ENCODE results near the gene TTLL7.
A peak's percentile ranks its signal among the peaks of the same experiment; 100 is the strongest.

TTLL7 gene

DNA sequence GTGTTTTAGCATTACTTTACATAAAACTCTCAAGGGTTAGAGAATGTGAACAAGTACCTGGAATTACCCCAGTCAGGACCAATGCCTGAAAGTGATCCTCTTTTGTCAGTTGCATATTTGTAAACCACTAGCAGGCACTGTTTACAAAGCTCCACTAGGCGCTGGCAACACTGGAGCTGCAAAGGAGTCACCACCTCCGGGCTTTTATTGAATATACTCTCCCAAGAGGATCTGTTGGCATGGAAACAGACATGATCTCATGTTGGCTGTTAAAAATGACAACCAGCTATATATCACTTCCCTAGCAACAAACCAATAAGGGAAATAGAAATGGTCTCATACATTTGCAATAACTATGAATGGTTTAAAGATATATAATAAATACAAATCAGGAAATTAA is 116.0 kb downstream of the TTLL7 start:
- DNase-seq (ENCODE audit: low read depth in 2 of 3, low spot score in 1 of 3): no peak

DNA sequence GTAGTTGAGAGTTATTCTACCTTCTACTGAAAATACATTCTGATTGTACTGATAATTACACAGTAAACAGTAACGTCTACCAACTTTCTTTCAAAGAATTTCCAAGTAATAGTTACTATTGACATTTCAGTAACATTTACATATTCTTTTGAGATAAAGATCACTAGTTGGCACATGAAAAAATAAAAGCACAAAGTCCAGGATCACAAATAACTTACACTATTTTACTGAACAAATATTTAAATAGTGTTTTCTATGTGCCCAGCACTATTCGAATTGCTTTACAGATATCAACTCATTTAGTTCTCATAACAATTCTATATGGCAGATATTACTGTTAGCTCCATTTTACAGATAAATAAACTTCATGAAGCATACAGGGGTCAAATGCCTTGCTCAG is 126.4 kb downstream of the TTLL7 start:
- no peak for DNase-seq (ENCODE audit: low read depth in 2 of 3, low spot score in 1 of 3)

DNA sequence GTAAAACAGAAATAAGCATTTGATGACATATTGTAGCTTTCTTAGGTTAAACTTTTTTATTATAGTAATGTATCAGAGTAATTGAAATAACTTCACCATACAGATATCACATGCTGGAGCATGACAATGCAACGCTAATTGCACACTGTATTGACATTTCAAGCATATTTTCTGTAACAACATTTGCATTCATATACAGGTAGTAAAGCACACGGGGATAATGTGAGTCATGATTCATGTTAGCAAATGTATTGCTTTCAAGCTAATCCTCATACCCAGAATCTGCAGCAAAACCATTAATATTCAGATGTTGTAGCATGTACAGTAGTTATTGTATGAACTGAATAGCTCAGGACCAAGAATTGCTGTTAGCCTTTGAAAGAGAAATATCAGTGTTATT is 133.9 kb downstream of the TTLL7 start:
- no peak for DNase-seq (ENCODE audit: low read depth in 2 of 3, low spot score in 1 of 3)

DNA sequence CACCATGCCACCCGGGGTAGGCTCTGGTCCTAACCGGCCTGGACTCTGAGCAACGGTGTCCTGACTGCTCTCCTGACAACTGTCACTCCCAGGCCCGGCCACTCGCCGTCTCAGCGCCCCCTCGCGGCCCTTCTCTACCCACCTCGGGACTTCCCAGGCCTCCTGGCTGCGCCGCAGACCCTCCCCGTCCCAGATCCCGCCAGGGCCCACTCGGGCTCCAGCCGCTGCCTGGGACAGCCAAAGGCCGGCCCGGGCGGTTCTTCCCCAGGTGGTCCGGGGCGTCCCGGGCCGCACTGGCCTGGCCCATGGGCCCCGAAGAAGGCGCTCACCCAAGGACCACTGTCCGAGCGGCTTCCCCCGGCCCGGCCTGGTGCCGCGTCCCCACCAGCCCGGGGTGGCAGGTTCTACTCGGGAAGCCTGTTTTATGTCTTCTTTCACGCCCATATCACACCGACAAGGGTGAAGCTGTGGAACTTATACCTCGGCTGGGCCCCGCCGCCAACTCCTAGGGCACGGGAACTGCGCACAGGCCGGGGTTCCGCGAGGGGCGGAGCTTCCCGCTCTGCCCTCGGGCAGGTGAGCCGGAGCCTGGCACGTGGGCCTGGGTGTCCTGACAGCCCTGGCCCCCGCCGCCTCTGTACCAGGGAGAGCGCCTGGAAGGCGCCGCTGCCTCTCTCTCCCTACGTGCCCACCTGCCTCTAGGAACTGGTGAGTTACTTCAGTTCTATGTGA is 138.3 kb downstream of the TTLL7 start:
- peak; percentile 60 to 72 (median 68) for DNase-seq (ENCODE audit: low read depth in 2 of 3, low spot score in 1 of 3)

DNA sequence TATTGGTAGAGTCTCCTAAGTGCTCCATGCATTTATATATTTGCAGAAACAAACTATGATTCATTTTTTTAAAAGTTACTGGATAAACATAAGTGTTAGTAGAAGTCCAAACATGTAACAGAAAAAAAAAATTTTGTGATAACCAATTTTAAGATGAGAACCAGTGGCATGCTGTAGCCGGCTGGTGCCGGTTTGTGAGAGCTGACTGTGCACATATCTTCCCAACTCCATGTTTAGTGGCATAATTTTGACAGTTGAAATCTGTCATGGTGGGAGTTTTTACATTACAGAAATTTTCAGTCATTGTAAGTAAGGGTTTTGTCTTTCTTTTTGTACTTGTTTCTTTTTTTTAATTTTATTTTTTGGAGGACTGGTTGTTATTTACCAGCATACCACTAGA is 141.2 kb downstream of the TTLL7 start:
- no peak for DNase-seq (ENCODE audit: low read depth in 2 of 3, low spot score in 1 of 3)

DNA sequence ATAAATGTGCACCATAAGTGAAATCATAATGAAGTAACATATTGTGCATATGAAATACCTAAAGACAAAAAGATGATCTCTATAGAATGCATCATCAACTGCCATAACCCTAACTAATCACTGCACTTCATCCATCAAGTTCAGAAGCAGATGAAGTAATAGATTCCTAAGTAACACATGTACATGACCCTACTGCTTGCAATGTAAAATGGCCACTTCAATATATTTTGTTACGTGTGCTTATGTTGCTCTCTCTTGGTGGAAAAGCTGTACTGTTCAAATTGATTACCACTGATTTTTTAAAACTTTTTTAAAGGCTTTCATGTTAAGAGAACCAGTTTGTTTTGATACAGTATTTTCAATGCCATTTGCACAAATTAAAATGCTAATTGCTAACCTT is 141.8 kb downstream of the TTLL7 start:
- DNase-seq (ENCODE audit: low read depth in 2 of 3, low spot score in 1 of 3): no peak

DNA sequence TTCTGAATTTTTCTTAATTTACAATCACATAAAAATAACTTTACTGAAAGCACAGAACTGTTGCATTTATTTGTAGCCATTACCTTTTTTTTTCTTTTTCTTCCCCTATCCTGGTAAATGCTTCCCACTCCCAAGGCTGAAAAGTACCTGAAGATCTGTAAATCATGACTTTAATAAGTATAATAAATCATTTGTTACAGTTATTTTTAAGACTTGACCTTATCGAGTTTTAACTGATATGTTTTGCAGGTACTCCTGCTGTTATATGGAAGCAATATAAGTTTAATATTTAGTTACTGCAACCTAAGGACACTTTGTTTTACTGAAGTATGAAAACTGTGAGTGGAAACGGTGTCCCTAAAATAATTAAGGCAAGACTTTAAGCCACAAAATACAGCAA is 142.6 kb downstream of the TTLL7 start:
- DNase-seq (ENCODE audit: low read depth in 2 of 3, low spot score in 1 of 3): no peak

DNA sequence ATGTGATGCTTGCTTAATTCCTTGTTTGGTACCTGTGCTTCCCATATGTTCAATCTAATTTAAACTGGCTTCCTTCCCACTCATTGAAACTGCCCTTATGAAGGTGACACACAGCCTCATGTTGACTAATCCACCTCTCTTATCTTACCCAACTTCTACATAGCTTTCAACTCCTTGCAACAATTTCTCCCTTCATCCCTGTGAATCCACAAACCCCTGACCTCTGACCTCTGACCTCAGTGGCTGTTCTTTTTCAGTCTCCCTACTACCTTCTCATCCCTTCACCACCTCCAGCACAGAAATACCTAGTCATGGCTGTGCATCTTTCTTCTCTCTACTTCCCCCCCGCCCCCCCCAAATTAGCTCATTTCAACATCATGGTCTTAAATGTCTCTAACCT is 144.5 kb downstream of the TTLL7 start:
- DNase-seq (ENCODE audit: low read depth in 2 of 3, low spot score in 1 of 3): no peak

DNA sequence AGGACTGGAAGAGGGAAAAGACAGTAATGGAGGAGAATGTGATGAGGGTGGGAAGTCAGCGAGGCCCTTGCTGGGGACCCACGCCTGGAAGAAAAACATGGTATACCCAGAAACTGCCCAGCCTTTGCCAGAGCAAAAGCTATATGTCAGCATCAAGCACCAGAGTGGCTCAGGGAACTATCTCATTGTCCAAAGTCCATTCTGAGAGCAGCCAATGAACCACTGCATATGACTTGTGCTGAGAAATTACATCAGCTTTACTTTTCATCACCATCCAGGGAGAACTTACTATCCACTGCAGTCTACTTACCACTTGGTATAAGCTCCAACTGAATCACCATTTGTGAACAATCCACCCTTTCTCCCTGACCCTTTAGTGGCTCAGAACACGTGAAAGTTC is 148.1 kb downstream of the TTLL7 start:
- DNase-seq (ENCODE audit: low read depth in 2 of 3, low spot score in 1 of 3): no peak

DNA sequence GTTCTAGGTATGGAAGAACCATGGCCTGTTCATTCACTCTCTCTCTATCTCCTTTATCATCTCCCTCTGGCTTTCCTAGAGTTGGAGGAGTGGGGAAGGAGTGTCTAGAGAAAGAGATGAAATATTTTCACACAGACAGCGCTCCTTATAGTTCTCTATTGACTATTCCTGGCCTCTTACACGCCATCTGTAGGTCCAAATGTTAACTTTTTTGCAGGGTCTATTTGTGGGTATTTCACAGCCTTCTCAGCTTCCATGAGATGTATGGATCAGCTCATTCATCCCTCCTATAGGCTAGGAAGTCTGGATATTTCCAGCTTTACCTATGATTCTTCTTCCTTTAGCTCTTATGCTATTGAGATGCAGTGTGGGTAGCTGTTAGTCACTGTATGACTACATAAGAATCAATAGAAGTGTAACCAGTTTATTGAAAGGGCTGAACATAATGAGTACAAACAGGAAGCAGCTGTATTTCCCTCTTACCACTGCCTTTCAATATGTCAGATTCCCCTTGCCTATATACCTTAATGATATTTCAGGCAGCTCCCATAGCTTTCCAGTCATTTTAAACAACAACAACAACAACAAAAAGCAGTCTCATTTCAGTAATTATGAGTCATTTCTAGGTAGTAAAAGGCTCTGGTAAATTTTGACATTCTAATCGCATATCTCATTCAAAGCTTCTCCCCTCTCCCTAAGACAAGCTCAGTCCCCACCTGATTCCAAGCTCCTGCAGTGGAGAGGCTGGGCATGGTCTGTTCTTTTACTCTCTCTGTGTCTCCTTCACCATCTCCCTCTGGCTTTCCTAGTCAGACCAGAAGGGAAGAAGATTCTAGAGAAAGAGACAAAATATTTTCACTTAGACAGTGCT is 149.5 kb downstream of the TTLL7 start:
- DNase-seq (ENCODE audit: low read depth in 2 of 3, low spot score in 1 of 3): no peak

DNA sequence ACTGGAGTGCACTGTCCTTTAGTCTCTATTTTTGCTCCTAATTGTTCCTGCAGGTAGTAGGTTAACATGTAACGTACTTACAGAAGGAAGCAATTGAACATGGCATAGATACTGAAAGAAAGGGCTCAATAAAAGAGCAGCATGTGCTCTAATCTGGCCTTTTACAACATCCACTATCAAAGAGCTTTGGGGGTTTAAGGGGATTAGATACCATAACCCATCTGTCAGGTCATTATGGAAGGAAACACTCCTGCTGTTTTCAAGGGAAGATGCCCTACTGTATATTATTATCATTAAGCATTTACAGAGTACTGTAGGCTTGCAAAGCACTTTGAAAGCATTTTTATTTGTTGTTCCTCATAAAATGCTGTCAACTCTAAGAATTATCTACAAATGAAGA is 152.8 kb downstream of the TTLL7 start:
- no peak for DNase-seq (ENCODE audit: low read depth in 2 of 3, low spot score in 1 of 3)

DNA sequence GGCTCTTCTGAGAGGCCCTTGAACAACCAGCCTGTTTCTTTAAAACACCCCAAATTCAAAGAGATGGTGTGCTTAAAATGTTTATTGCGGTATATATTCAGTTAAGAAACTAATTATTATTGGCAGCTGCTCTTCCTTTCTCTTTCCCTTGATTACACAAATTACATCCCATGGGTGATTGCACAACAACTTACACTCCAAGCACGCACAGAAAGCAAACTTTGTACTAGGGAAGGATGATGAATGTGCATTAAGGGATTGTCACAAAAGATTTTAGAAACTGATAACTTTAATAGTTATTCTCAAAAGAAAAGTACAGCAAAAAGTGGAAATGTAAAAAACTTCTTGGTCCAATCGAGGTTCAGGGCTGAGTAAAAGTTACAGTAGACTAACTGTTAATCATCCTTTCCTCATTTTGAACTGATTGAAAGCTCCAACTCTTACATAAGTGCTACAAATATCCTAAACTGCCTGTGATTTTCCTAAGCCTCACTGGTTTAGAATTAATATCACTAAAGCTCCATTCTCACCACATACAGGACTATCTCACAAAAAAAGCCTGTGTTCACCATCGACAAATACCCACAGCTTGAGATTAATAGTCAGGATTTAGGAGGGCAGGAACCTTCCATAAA is 153.4 kb downstream of the TTLL7 start:
- no peak for DNase-seq (ENCODE audit: low read depth in 2 of 3, low spot score in 1 of 3)

DNA sequence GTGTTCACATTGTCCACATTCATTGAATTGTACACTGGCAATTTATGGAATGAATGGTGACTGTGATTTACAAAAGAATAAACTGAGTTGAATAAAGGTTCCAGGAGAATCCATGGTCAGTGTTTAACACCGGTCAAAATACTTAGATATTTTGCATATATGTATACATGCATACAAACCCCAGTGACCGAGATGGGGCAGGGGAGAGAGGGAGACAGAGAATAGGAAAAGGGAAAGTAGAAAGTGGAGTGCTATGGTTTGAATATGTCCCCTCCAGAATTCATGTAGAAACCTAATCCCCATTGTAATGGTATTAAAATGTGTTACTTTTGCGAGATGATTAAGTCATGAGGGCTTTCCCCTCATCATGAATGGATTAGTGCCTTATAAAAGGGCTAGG is 154.4 kb downstream of the TTLL7 start:
- no peak for DNase-seq (ENCODE audit: low read depth in 2 of 3, low spot score in 1 of 3)

DNA sequence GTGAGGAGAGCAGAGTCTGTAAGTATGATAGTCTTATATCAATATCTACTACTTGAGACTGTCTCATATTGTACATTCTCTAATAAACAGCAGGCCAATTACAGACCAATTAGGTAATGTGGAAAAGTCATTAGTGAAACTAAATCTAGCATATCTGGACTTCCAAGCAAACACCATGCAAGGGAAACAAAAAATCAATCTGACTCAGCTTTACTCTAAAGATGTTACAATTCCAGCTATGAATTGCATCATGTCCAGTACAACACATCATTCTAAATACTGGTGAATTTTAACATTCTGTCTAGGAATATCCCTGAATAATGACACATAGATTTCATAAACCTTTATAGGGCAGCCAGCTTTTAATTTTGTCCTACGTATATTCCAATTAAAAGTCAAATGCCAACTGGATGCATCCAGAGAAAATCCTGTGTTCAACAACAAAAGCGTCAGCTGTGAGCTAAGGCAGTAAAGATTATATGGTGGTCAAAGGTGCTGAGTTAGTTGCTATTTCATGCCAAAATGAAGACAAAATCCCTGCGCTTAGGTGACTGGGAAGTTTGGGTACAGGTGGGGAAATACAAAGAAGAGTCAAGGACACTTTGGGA is 159.3 kb downstream of the TTLL7 start:
- no peak for DNase-seq (ENCODE audit: low read depth in 2 of 3, low spot score in 1 of 3)

DNA sequence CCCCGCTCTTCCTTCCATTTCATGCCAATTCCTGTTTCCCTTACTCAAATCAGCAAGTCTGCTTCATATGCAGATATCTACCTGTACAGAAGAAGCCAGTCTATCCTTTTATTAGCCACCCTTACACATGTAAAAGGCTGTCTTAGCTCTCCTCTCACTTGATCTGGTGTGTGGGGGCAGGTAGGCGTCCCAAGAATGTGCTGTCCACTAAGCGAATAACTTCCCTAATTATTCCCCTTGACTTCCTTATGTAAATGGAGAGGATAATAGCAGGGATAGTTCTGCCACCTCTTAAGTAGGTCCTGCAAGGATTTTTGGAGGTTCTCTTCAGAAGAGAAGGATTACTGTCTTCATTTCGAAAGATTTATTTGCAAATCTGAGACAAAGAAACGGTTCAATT is 160.4 kb downstream of the TTLL7 start:
- no peak for DNase-seq (ENCODE audit: low read depth in 2 of 3, low spot score in 1 of 3)

DNA sequence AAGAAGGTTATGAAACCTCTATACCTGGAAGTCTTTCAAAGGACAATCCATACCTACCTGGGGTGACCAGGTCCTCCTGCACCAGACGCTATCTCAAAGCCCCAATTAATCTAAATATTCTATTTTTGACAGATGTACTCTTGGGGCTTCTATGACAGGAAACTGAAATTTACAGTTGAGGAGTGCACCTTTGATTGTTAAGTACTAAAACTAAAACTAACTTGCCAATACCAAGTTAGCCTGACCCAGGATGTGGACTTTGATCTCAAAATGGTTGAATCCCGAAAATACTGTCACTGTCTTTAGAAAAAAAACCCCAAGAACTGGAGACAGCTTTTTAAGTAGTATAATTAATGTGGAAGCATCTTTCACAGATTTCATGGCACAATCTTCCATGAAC is 162.4 kb downstream of the TTLL7 start:
- no peak for DNase-seq (ENCODE audit: low read depth in 2 of 3, low spot score in 1 of 3)

DNA sequence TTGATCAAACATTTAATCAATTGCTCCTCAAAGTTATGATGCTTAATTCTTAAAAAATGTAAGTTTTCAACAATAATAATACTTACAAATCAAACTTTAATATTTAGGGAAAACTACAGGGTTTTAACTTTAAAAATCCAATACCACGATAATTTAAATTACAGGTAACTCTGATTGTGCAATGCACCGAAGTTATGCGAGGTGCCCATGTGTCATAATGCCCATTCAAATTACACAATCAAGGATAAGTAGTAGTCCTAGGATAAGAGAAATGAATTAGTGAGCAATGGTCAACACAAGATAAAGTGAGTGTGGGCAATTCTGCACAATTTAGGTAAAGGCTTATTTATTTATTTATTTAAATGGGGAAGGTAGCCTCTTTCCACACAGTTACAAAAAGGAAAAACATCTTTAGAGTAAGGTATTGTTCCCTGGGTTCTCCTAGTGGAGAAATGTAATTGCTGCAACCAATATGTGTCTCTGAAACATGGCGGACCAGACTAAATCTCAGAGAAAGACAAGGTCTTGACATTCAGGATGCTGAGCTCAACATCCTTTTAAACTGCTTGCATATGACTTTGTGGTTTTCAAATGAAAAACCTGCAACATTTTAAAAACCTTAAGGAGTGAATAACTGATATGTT is 164.2 kb downstream of the TTLL7 start:
- no peak for DNase-seq (ENCODE audit: low read depth in 2 of 3, low spot score in 1 of 3)

DNA sequence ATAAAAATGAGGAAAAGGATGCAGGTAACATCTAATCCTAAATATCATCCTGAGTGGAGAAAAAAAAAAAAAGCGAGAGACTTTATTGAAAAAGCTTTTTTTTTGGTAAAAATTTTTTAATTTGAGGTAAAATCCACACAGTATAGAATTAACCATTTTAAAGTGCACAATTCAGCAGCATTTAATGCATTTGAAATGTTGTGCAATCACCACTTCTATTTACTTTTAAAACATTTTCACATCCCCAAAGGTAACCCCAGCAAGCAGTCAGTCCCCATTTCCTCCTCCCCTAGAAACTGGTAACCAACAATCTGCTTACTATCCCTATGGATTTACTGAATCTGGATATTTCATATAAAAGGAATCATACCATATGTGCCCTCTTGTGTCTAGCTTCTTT is 166.7 kb downstream of the TTLL7 start:
- no peak for DNase-seq (ENCODE audit: low read depth in 2 of 3, low spot score in 1 of 3)

DNA sequence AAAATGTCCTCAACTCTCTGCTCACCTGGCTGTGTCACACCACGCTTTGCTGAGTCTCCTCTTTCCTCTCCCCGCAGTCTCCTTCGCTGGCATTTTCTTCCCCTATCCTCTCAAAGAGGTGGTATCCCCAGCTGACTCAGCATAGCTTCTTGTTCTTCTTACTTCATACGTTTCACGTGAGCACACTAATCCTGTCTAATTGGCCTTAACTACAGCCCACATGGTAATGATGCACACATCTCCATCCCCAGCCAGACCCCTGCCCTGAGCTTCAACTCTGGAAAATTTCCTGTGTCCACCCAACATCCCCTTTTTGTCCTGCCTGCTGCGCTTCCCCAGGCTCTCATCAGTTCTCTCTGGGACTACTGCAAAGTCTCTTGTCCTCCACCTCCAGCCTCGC is 169.8 kb downstream of the TTLL7 start:
- no peak for DNase-seq (ENCODE audit: low read depth in 2 of 3, low spot score in 1 of 3)

DNA sequence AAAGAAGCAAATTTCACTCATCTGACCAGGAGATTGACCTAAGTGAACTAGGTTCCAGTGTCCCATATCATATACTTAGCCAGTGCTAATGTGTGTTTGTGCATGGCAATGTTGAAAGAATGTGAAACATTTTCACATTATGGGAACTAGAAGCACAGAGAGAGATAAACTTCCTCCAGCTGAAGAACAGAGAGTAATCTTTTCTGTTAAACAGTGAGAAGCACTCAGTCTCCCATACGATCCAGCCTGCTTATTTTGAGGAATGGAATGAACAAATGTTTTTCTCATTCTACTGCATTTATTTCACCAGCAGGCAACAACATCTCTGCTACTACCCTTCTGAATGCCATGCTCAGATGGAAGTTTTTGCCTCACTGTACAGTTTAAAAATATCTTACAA is 170.5 kb downstream of the TTLL7 start:
- no peak for DNase-seq (ENCODE audit: low read depth in 2 of 3, low spot score in 1 of 3)

DNA sequence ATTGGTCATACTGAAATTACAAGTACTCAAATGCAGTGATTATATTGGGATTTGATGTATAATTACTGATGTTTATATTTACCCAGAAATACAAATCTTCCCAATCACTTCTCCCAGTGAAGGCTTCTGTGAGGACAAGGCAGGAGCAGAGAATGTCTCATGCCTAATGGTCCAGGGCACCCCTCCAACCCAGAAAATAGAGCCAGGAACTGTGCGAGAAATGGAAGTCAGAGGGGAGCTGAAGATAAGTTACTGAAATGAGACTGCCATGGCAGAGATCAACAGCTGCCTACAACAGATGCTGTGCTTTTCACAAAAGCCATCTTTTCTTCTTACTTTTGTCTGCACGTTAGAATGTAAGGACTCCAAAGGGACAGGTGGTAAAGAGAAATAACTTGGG is 171.2 kb downstream of the TTLL7 start:
- DNase-seq (ENCODE audit: low read depth in 2 of 3, low spot score in 1 of 3): no peak
